Measurements from ENCODE around the gene ATOSB.

Gene ATOSB

DNA sequence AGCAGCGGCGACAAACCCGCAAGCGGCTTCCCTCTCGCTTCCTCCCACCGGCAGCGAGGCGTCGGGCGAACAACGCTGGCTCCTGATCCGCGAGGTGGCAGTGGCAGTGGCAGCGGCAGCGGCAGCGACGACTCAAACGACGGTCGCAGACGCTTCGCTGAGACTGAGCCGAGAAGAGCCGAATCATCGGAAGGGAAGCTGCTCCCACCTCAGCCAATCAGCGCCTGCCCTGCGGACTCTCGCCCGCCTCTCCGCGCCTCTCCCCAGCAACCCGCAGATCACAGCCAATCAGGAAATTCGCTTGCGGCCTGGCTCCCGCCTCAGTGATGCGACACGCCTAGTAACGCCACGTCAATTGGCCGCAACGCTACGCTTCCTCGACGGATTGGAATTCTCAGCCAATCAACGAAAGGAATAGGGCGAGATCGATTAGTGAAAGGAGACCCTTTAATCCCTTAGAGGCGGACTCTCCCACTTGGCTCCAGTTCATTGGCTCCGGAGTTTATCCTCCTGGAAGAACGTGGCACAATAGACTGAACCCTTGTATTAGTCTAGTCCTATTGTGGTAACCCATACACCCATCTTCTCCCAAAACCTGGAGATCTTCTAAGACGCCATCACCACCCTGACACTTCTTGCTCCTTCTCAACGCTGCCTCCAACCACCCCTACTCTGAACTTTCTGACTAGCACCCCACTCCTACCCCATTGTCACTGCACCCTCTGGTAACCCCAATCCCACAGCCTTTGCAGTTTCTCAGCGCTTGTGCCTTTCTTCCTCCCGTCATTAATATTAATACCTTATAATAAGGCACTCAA, 43.0 kb downstream of the ATOSB start, which contains the start of gene VCP:
Gene VCP (minus strand): TSS at position 165 of the 818 bp plus-strand sequence. CDS start 272 bp downstream, outside the sequence.
- no peaks in the 10 kb centered on the region for H3K27me3 ChIP-seq (replicated peaks; ENCODE audit: insufficient read depth, low read length)
- peak within 1 kb of the TSS; percentile 83 for H3K4me3 ChIP-seq (ENCODE audit: low read length)
- peak within 1 kb of the TSS; percentile 97; the same call in 1 of the 2 replicates for H3K4me2 ChIP-seq (ENCODE audit: low read depth, low read length)
- DNase-seq = peak; percentile 99
- H3K9me2 ChIP-seq (replicated peaks; ENCODE audit: insufficient read depth, low read length) = no peaks in the 10 kb centered on the region
- no peak for TF ChIP-seq EZH2phosphoT487 (IDR thresholded peaks at IDR 0.05; ENCODE audit: low read length)
- TF ChIP-seq, protein P1, sequence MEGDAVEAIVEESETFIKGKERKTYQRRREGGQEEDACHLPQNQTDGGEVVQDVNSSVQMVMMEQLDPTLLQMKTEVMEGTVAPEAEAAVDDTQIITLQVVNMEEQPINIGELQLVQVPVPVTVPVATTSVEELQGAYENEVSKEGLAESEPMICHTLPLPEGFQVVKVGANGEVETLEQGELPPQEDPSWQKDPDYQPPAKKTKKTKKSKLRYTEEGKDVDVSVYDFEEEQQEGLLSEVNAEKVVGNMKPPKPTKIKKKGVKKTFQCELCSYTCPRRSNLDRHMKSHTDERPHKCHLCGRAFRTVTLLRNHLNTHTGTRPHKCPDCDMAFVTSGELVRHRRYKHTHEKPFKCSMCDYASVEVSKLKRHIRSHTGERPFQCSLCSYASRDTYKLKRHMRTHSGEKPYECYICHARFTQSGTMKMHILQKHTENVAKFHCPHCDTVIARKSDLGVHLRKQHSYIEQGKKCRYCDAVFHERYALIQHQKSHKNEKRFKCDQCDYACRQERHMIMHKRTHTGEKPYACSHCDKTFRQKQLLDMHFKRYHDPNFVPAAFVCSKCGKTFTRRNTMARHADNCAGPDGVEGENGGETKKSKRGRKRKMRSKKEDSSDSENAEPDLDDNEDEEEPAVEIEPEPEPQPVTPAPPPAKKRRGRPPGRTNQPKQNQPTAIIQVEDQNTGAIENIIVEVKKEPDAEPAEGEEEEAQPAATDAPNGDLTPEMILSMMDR (IDR thresholded peaks at IDR 0.05; ENCODE audit: low read length) = no peak
- no peak for TF ChIP-seq EZH2 (optimal IDR thresholded peaks at IDR 0.05; ENCODE audit: low read depth, low read length)
- peaks cover 76% of the 10 kb centered on the region for H3K79me2 ChIP-seq (ENCODE audit: low read length)
- H3K9me3 ChIP-seq (replicated peaks; ENCODE audit: insufficient read depth, low read length) = no peaks in the 10 kb centered on the region
- peaks cover 32% of the 10 kb centered on the region for H4K20me1 ChIP-seq (ENCODE audit: insufficient read depth, low read length)
- peaks cover 52% of the 10 kb centered on the region for H3F3A ChIP-seq (ENCODE audit: insufficient read depth, low read length)
- H3K27ac ChIP-seq (ENCODE audit: low read length) = peak within 1 kb of the TSS; percentile 98
- H3K36me3 ChIP-seq (replicated peaks; ENCODE audit: insufficient read depth, low read length) = peaks cover 7% of the 10 kb centered on the region; the same call in 1 of the 2 replicates
- H3K9ac ChIP-seq (ENCODE audit: low read length) = peak within 1 kb of the TSS; percentile 99
- H2AFZ ChIP-seq (ENCODE audit: low read length) = peak within 1 kb of the TSS; percentile 32; the same call in 1 of the 2 replicates
- peaks cover 16% of the 10 kb centered on the region for H3K4me1 ChIP-seq (ENCODE audit: low read length)

DNA sequence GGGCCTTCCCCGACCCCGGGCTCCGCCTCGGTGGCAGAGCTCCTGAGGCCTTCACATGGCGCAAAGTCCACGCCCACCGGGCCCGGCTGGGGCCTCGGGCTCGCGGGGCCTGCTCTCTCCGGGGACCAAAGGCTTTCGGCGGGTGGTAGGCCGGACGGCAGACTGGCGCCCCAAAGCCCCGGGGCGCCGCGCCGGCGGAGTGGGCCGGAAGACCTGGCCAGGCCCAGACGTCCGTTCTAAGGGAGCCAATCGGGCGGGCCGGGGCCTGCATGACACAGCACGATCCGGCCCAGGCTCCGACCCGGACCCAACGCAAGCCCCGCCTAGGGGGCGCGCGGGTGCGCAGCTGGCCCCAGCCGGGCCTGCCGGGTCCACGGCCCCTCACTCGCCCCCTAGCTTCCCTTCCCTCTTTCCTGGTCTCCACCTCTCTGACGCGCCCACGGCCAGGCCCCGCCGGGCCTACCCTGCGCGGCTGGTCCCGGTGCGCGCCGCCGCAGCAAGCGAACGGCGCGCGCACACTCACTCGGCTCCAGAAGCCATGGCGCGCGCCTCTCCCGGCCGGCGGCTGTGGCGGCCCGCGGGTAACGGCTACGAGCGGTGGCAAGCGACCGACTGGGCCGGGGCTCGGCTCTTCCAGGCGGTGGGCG, 43.7 kb downstream of the ATOSB start:
- Histone ChIP-seq H3K27me3 (replicated peaks; ENCODE audit: insufficient read depth, low read length) (no peaks in the 10 kb centered on the region), H3K9me3 (replicated peaks; ENCODE audit: insufficient read depth, low read length) (no peaks in the 10 kb centered on the region), H3K4me3 (ENCODE audit: low read length) (peak overlapping the region; percentile 83), H3K27ac (ENCODE audit: low read length) (peak overlapping the region; percentile 98), H3K79me2 (ENCODE audit: low read length) (peaks cover 75% of the 10 kb centered on the region), H3K36me3 (replicated peaks; ENCODE audit: insufficient read depth, low read length) (peaks cover 8% of the 10 kb centered on the region; the same call in 1 of the 2 replicates), H3K4me2 (ENCODE audit: low read depth, low read length) (peak overlapping the region; percentile 97; the same call in 1 of the 2 replicates), H3K9ac (ENCODE audit: low read length) (peak overlapping the region; percentile 99), H3K9me2 (replicated peaks; ENCODE audit: insufficient read depth, low read length) (no peaks in the 10 kb centered on the region), H3F3A (ENCODE audit: insufficient read depth, low read length) (peaks cover 57% of the 10 kb centered on the region), H2AFZ (ENCODE audit: low read length) (peak overlapping the region; percentile 32; the same call in 1 of the 2 replicates), H3K4me1 (ENCODE audit: low read length) (peaks cover 22% of the 10 kb centered on the region), H4K20me1 (ENCODE audit: insufficient read depth, low read length) (peaks cover 32% of the 10 kb centered on the region)
- peak; percentile 79 for DNase-seq
- TF ChIP-seq EZH2phosphoT487 (IDR thresholded peaks at IDR 0.05; ENCODE audit: low read length) (no peak), EZH2 (optimal IDR thresholded peaks at IDR 0.05; ENCODE audit: low read depth, low read length) (no peak)
- TF ChIP-seq, protein P1 (IDR thresholded peaks at IDR 0.05; ENCODE audit: low read length) = no peak; the same call in 1 of the 2 replicates

DNA sequence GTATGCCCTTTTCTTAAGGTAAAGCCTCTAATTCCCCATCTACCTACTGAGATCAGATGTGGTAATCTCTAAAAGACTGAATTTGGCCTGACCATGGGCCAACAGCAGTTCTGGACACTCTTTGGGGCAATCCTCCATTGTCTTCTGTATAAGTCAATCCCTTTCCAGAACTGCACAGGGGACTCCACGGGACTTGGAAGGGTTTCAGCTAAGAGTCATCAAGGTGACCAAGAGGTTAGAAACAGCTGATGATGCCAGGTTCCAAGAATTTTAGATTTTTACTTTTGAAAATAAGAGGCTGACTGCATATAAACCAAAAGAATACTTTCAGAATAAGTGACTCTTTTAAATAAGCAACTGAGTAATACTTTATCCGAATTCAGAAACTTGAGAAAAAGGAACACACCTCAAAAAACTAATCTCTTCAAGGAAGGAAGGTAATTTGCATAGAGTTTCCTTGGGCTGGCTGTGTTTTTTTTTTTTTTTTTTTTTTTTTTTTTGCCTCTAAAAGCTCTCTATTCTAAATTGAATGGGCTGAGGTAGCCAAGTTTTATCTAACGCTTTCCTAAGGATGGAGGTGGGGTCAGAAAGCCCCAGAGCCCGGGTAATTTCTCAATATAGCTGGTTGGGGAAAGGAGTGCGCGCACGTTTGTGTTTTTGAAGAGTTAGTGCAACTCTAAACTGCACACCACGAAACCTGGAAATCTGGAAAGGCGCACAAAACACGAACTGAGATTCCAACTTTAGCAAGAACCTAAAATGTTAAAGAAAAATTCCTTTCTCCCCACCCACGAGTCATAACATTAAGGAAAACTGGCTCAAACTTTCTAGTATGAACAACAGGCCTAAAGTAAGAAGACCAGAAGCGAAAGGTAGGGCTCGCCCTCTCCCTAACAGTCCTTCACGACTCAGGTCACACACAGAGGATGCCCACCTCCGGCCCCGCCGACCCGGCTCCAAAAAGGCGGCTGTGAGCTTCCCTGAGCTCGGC, 44.5 kb downstream of the ATOSB start:
- peaks cover 75% of the 10 kb centered on the region for H3K79me2 ChIP-seq (ENCODE audit: low read length)
- peak overlapping the region; percentile 98 for H3K27ac ChIP-seq (ENCODE audit: low read length)
- peaks cover 13% of the 10 kb centered on the region for H3K36me3 ChIP-seq (replicated peaks; ENCODE audit: insufficient read depth, low read length)
- DNase-seq = peak; percentile 40
- peaks cover 27% of the 10 kb centered on the region for H3K4me1 ChIP-seq (ENCODE audit: low read length)
- H3K27me3 ChIP-seq (replicated peaks; ENCODE audit: insufficient read depth, low read length) = no peaks in the 10 kb centered on the region
- H3F3A ChIP-seq (ENCODE audit: insufficient read depth, low read length) = peaks cover 61% of the 10 kb centered on the region
- TF ChIP-seq EZH2 (optimal IDR thresholded peaks at IDR 0.05; ENCODE audit: low read depth, low read length) = no peak
- TF ChIP-seq, protein P1 (IDR thresholded peaks at IDR 0.05; ENCODE audit: low read length) = no peak
- no peak for TF ChIP-seq EZH2phosphoT487 (IDR thresholded peaks at IDR 0.05; ENCODE audit: low read length)
- peaks cover 32% of the 10 kb centered on the region for H4K20me1 ChIP-seq (ENCODE audit: insufficient read depth, low read length)
- no peaks in the 10 kb centered on the region for H3K9me3 ChIP-seq (replicated peaks; ENCODE audit: insufficient read depth, low read length)
- H3K9me2 ChIP-seq (replicated peaks; ENCODE audit: insufficient read depth, low read length) = no peaks in the 10 kb centered on the region
- peak overlapping the region; percentile 99 for H3K9ac ChIP-seq (ENCODE audit: low read length)
- H3K4me3 ChIP-seq (ENCODE audit: low read length) = peak overlapping the region; percentile 83
- H2AFZ ChIP-seq (ENCODE audit: low read length) = no peak overlapping the region
- peak overlapping the region; percentile 97 for H3K4me2 ChIP-seq (ENCODE audit: low read depth, low read length)
